Measurements from ENCODE around the gene GALNT4. TPM values are rescaled to one million over a fixed set of nuclear protein-coding genes. Genes with fewer than 3 reads are reported as not detected.
A peak's percentile ranks its signal among the peaks of the same experiment; 100 is the strongest.

GALNT4 gene
- total and polyA plus RNA-seq, 2 of the 13 experiments (the other 11 are each of a cell fraction or from before 2014, with no cell fraction given), result 4.9 to 6.8 TPM

GRCh38 chr12:89507015-89507824 lies 17.4 kb downstream of the GALNT4 start (continued):
- TF ChIP-seq ZNF281 (CRISPR knock-in tag; IDR thresholded peaks at IDR 0.05; ENCODE audit: borderline replicate concordance) (0 out of 2 replicates have a peak, but pooled peaks have one; percentile 27), ZNF792 (CRISPR knock-in tag; IDR thresholded peaks at IDR 0.05) (peak; percentile 98), CEBPG (CRISPR knock-in tag; IDR thresholded peaks at IDR 0.05) (0 out of 2 replicates have a peak, but pooled peaks have one; percentile 22), FOXP1 (IDR thresholded peaks at IDR 0.05) (no peak), FOXP1 (CRISPR knock-in tag; IDR thresholded peaks at IDR 0.05) (peak; percentile 56; the same call in 1 of the 2 replicates), KDM3A (CRISPR knock-in tag; IDR thresholded peaks at IDR 0.05; ENCODE audit: low read depth) (no peak), ZNF362 (CRISPR knock-in tag; IDR thresholded peaks at IDR 0.05; ENCODE audit: borderline replicate concordance) (0 out of 2 replicates have a peak, but pooled peaks have one; percentile 15), IRX3 (CRISPR knock-in tag; IDR thresholded peaks at IDR 0.05; ENCODE audit: borderline replicate concordance, low read depth) (no peak), EHMT2 (IDR thresholded peaks at IDR 0.05; ENCODE audit: borderline replicate concordance, low read depth, low read length) (no peak), SOX13 (IDR thresholded peaks at IDR 0.05) (peak; percentile 85), SOX13 (CRISPR knock-in tag; conservative IDR thresholded peaks at IDR 0.05 in 1 of 2, IDR thresholded peaks at IDR 0.05 in 1 of 2) (peak in 1 of 2 experiments; percentile 97; a peak in 2 of 4 replicates)
